Measurements from ENCODE around the gene PDLIM5.

DNA sequence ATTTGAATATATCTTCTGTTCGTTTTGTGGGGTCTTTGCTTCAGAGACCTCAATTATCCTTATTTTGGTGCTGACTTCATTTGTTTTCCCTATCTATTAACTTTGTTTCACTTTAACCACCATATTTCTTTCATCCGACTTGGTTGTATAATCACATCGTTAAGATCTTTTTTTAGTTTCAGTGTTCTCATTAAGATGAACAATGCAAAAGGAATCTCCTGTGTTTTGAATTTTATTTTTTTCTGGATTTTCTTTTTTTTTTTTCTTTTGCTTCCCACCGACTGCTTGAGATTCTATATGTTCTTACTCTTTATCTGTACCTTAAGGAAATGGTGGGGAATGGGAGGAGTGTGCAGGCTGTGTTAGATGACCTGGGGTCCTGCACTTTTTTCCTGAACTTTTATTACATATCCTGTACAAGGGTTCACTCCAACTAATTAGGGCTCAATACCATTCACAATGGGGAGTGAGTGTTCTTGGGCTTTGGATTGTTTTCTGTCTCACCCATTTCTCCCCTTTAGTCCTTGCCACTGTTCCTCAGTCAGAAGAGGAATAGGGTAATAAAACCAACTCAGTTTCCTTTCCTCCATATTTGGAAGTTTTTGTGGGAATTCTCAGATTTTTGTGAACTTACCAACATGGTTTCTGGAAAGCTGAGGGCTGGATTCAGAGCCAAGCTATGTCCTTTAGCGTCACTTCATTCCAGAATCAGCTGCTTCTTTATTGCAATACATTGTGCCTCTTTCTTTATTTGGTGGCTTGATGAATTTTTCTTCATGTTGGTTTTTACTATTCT is 262.8 kb downstream of the PDLIM5 start:
- no peak for TF ChIP-seq CTCF (conservative IDR thresholded peaks at IDR 0.05; ENCODE audit: low read length)
- no peak for TF ChIP-seq EZH2phosphoT487 (IDR thresholded peaks at IDR 0.05; ENCODE audit: borderline replicate concordance)
